ENCODE data around the gene SYT4. TPM values are rescaled to one million over a fixed set of nuclear protein-coding genes. Genes with fewer than 3 reads are reported as not detected.

SYT4 gene
- total and polyA plus RNA-seq, 3 donors from 2014 or later, result 0.31 to 1.2 (median 0.63) TPM

DNA sequence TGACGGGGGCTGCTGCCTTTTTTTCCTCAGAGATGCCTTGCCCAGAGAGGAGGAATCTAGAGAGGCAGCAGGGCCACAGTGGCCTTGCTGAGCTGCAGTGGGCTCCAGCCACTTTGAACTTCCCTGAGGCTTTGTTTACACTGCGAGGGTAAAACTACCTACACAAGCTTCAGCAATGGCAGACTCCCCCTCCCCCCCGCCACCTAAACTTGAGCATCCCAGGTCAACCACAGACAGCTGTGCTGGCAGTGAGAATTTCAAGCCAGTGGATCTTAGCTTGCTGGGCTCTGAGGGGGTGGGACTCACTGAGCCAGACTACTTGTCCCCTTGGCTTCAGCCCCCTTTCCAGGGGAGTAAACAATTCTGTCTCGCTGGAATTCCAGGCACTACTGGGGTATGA is 11.8 kb downstream of the SYT4 start:
- 89 to 90% methylated on average over 2 to 4 of the region's 4 CpGs for whole genome bisulfite sequencing, 2 donors
- Histone ChIP-seq H3K4me3 (no peak overlapping the region), H3K4me1 (no peaks in the 10 kb centered on the region), H3K27me3 (no peaks in the 10 kb centered on the region), H3K36me3 (ENCODE audit: low read depth, missing control alignments) (no peaks in the 10 kb centered on the region), H3K9me3 (no peaks in the 10 kb centered on the region), H3K27ac (no peak overlapping the region)
- intact Hi-C loops (cut with DNase I; ENCODE audit: low total_unique reads), result no loop called here
- DNase-seq, result no peak
- TF ChIP-seq, protein P1, sequence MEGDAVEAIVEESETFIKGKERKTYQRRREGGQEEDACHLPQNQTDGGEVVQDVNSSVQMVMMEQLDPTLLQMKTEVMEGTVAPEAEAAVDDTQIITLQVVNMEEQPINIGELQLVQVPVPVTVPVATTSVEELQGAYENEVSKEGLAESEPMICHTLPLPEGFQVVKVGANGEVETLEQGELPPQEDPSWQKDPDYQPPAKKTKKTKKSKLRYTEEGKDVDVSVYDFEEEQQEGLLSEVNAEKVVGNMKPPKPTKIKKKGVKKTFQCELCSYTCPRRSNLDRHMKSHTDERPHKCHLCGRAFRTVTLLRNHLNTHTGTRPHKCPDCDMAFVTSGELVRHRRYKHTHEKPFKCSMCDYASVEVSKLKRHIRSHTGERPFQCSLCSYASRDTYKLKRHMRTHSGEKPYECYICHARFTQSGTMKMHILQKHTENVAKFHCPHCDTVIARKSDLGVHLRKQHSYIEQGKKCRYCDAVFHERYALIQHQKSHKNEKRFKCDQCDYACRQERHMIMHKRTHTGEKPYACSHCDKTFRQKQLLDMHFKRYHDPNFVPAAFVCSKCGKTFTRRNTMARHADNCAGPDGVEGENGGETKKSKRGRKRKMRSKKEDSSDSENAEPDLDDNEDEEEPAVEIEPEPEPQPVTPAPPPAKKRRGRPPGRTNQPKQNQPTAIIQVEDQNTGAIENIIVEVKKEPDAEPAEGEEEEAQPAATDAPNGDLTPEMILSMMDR (IDR thresholded peaks at IDR 0.05), result no peak
- TF ChIP-seq POLR2A (IDR thresholded peaks at IDR 0.05), result no peak

DNA sequence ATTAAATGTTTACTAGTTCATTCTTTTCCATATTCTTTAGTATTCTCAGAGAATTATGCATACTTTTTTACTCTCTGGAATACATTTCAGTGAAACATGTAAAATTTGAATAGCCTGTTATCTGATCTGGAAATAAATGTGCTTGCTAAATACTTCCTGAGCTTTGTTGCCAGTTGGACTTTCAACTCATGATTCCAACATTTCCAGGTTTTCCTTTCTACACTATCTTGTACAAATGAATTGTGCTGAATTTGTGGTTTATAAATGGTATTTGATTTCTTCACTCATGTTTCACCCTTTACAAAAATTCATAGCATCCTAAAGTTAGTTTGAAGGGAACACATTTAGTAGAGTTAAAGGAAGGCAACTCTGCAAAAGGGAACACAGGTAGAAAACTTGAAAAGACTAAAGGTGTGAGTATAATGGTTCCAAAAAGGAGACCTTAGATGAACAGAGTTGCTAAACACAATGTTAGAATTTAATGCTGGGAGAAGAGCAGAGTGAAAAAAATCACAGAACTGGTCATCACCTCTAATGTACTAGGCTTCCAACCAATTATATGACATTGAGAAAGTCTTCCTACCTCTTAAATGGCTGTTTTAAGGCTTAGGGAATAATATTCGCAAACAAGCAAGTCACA is 28.6 kb downstream of the SYT4 start:
- intact Hi-C loops (cut with DNase I; ENCODE audit: low total_unique reads), result no loop called here
- Histone ChIP-seq H3K27ac (no peak overlapping the region), H3K9me3 (no peaks in the 10 kb centered on the region), H3K4me1 (no peaks in the 10 kb centered on the region), H3K36me3 (ENCODE audit: low read depth, missing control alignments) (no peaks in the 10 kb centered on the region), H3K4me3 (no peak overlapping the region), H3K27me3 (no peaks in the 10 kb centered on the region)
- WGBS, 2 donors, result 88 to 93% methylated on average over 1 of the region's 1 CpG
- no peak for DNase-seq
- no peak for TF ChIP-seq POLR2A (IDR thresholded peaks at IDR 0.05)
- TF ChIP-seq, protein P1 (IDR thresholded peaks at IDR 0.05), result no peak

DNA sequence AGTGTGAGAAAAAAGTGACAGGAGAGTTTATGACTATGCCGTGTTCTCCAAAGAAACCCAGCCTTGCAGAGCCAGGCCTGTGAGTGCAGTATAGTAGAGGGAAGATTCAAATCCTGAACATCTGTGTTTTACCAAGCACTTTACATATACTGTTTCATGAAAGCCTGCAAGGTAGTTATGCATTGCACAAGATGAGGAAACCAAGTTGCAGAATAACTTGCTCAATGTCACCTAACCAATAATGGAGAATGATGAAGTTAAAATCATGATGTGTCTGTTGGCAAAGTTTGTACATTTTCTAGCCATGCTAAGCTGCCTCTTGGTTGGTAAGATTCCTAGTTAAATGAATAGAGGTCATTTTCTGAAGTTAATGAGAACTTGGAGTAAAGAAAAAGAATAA is 29.3 kb downstream of the SYT4 start:
- no peak overlapping the region for H3K27ac ChIP-seq
- H3K9me3 ChIP-seq, result no peaks in the 10 kb centered on the region
- DNase-seq, result no peak
- no peaks in the 10 kb centered on the region for H3K4me1 ChIP-seq
- H3K4me3 ChIP-seq, result no peak overlapping the region
- H3K36me3 ChIP-seq (ENCODE audit: low read depth, missing control alignments), result no peaks in the 10 kb centered on the region
- intact Hi-C loops (cut with DNase I; ENCODE audit: low total_unique reads), result no loop called here
- 78 to 79% methylated on average over 1 of the region's 1 CpG for WGBS, 2 donors
- TF ChIP-seq POLR2A (IDR thresholded peaks at IDR 0.05), result no peak
- TF ChIP-seq, protein P1 (IDR thresholded peaks at IDR 0.05), result no peak
- H3K27me3 ChIP-seq, result no peaks in the 10 kb centered on the region

DNA sequence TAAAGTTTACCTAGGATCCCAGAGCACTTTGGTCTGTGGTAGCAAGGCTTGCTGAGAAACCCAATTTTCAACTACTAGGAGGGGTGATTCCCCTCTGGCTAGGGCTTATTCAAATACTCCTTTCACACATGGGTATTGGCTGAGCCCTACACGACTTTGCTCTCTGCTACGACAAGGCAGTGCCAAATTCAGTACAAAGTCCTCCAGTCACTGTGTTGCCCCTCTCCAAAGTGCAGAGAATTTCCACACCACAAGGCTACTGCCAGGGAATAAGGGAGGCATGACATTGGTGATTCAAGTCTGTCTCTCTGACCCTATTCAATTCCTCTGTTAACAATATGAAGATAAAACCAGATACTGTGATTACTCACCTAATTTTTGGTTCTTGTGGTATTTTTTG is 38.9 kb downstream of the SYT4 start:
- Histone ChIP-seq H3K36me3 (ENCODE audit: low read depth, missing control alignments) (no peaks in the 10 kb centered on the region), H3K27ac (no peak overlapping the region), H3K4me1 (no peaks in the 10 kb centered on the region), H3K9me3 (no peaks in the 10 kb centered on the region), H3K4me3 (no peak overlapping the region), H3K27me3 (no peaks in the 10 kb centered on the region)
- 50 to 55% methylated on average over 2 of the region's 2 CpGs for WGBS, 2 donors
- intact Hi-C loops (cut with DNase I; ENCODE audit: low total_unique reads), result no loop called here
- DNase-seq, result no peak
- TF ChIP-seq POLR2A (IDR thresholded peaks at IDR 0.05), result no peak
- TF ChIP-seq, protein P1 (IDR thresholded peaks at IDR 0.05), result no peak

DNA sequence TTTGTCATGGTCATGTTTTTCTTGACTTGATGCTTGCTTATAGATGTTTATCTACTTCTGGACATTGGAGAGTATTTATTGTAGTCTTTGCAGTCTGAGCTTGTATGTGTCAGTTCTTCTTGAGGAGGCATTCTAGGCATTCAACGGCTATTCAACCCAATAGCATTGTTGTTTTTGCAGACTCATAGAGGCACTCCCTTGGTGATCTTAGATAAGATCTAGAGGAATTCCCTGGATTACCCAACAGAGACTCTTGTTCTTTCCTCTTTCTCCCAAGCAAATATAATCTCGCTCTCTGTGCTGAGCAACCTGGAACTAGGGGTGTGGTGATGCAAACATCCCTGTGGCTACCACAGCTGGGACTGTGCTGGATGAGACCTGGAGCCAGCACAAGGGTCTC is 40.4 kb downstream of the SYT4 start:
- no peak for TF ChIP-seq POLR2A (IDR thresholded peaks at IDR 0.05)
- TF ChIP-seq, protein P1 (IDR thresholded peaks at IDR 0.05), result no peak
- 79 to 82% methylated on average over 2 of the region's 2 CpGs for WGBS, 2 donors
- intact Hi-C loops (cut with DNase I; ENCODE audit: low total_unique reads), result no loop called here

More for the DNA sequence above, 40.4 kb downstream of the SYT4 start:
- Histone ChIP-seq H3K4me1 (no peaks in the 10 kb centered on the region), H3K4me3 (no peak overlapping the region), H3K27ac (no peak overlapping the region), H3K9me3 (no peaks in the 10 kb centered on the region), H3K36me3 (ENCODE audit: low read depth, missing control alignments) (no peaks in the 10 kb centered on the region), H3K27me3 (no peaks in the 10 kb centered on the region)
- no peak for DNase-seq
